Endothelial cell of umbilical vein (primary cell): ENCODE data around the gene TOP3B. TPM values are rescaled to one million over a fixed set of nuclear protein-coding genes. Genes with fewer than 3 reads are reported as not detected.

Experiments
- BruUV-seq: library from RNA; stranded (reverse); fragments of 400-500 nt; replicated peaks from 2 replicates; lab custom pipeline; 2021; lab: Mats Ljungman, UMichigan
- CTCF ChIA-PET: fragments of 300-600, 350-600 bp; sonication (Branson Sonifier 250); formaldehyde crosslinking; loops from one replicate; lab custom pipeline; 2021; ENCODE audit warnings: antibody characterized with exemption, inconsistent platforms; lab: Charles Lee
- POLR2A ChIA-PET: fragments of 300-600, 350-600 bp; sonication (Branson Sonifier 250); formaldehyde crosslinking; loops from one replicate; lab custom pipeline; 2021; ENCODE audit warnings: antibody characterized with exemption, inconsistent platforms; lab: Charles Lee
- DNase-seq: peaks from one replicate; pipeline ENCODE4 v3.0.0-alpha.2; 2011; ENCODE audit warnings: low read depth, low spot score
- FAIRE-seq: peaks from 2 replicates; lab custom pipeline; 2011; peaks lifted over from hg19 to GRCh38; lab: Jason Lieb, UNC
- H2AFZ ChIP-seq: 2 replicates; pipeline ENCODE4 v1.6.0; 2012; ENCODE audit warnings: low read depth, low read length, control low read depth, inconsistent platforms
- H3K27ac ChIP-seq: 2 replicates; pipeline ENCODE4 v1.5.1; 2011; ENCODE audit warnings: low read depth, mild to moderate bottlenecking, control low read depth, low read length, moderate library complexity; ENCODE audit not compliant: insufficient read depth
- H3K27me3 ChIP-seq, 2 experiments: 2 replicates each; pipeline versions ENCODE4 v1.6.0 to v1.6.1; 2011; ENCODE audit warnings: low read length in 2 of 2, mixed read lengths in 1 of 2; ENCODE audit not compliant: control insufficient read depth in 2 of 2, insufficient read depth in 2 of 2
- H3K36me3 ChIP-seq, 2 experiments: 2 replicates in 1 of 2; 3 replicates in 1 of 2; pipeline ENCODE4 v1.5.1; 2011; ENCODE audit warnings: low read length in 2 of 2, mild to moderate bottlenecking in 1 of 2, moderate library complexity in 1 of 2; ENCODE audit not compliant: control insufficient read depth in 2 of 2, insufficient read depth in 2 of 2; ENCODE audit errors: extremely low read depth in 1 of 2
- H3K4me1 ChIP-seq: 3 replicates; pipeline ENCODE4 v1.5.1; 2011; ENCODE audit warnings: mild to moderate bottlenecking, low read length; ENCODE audit not compliant: control insufficient read depth, insufficient read depth; ENCODE audit errors: extremely low read depth
- H3K4me2 ChIP-seq: 2 replicates; pipeline ENCODE4 v1.6.1; 2011; ENCODE audit warnings: low read length, control low read depth, mixed read lengths; ENCODE audit not compliant: insufficient read depth
- H3K4me3 ChIP-seq, 3 experiments: fragments of 200-600 bp in 1 of 3; sonication (generic), shearing (Covaris generic) in 1 of 3; replicated peaks in 1 of 3; 2 replicates each; pipeline ENCODE4 v1.5.1; 2011 to 2016; ENCODE audit warnings: control low read depth in 3 of 3, low read length in 3 of 3, mild to moderate bottlenecking in 2 of 3, inconsistent platforms in 1 of 3, low read depth in 1 of 3, moderate library complexity in 1 of 3; ENCODE audit not compliant: insufficient read depth in 1 of 3
- H3K79me2 ChIP-seq: 2 replicates; pipeline ENCODE4 v1.6.0; 2012; ENCODE audit warnings: low read length, inconsistent platforms; ENCODE audit not compliant: control insufficient read depth, insufficient read depth
- H3K9ac ChIP-seq: replicated peaks from 2 replicates; pipeline ENCODE3; 2011; ENCODE audit warnings: low read length, control low read depth; ENCODE audit not compliant: insufficient read depth; ENCODE audit errors: extremely low read depth
- H3K9me1 ChIP-seq: replicated peaks from 3 replicates; pipeline ENCODE4 v1.6.0; 2011; ENCODE audit warnings: mild to moderate bottlenecking, low read length; ENCODE audit not compliant: control insufficient read depth, insufficient read depth; ENCODE audit errors: extremely low read depth
- H3K9me3 ChIP-seq: replicated peaks from 2 replicates; pipeline ENCODE4 v1.5.1; 2012; ENCODE audit warnings: low read length, inconsistent platforms; ENCODE audit not compliant: control insufficient read depth, insufficient read depth
- H4K20me1 ChIP-seq: replicated peaks from 2 replicates; pipeline ENCODE3; 2011; ENCODE audit warnings: mild to moderate bottlenecking, low read length; ENCODE audit not compliant: control insufficient read depth, insufficient read depth; ENCODE audit errors: extremely low read depth
- EZH2 ChIP-seq: IDR thresholded peaks from 2 replicates; pipeline ENCODE4 v1.6.1; 2012; ENCODE audit warnings: borderline replicate concordance, low read depth, mild to moderate bottlenecking, moderate library complexity, low read length, inconsistent platforms; ENCODE audit not compliant: severe bottlenecking
- FOS ChIP-seq: IDR thresholded peaks from 2 replicates; pipeline ENCODE4 v1.6.1; 2011; ENCODE audit warnings: mild to moderate bottlenecking, low read length, moderate library complexity, borderline replicate concordance; ENCODE audit not compliant: insufficient read depth
- GATA2 ChIP-seq: IDR thresholded peaks from 2 replicates; pipeline ENCODE4 v1.7.0; 2011; ENCODE audit warnings: low read depth, mild to moderate bottlenecking, moderate library complexity, mixed read lengths, low read length; ENCODE audit not compliant: insufficient read length, insufficient read depth
- JUN ChIP-seq: IDR thresholded peaks from 2 replicates; pipeline ENCODE4 v1.6.1; 2011; ENCODE audit warnings: borderline replicate concordance, low read depth; ENCODE audit not compliant: insufficient read length, insufficient read depth
- MAX ChIP-seq: IDR thresholded peaks from 2 replicates; pipeline ENCODE4 v1.6.1; 2011; ENCODE audit not compliant: insufficient read depth, insufficient read length
- MYC ChIP-seq: IDR thresholded peaks from one replicate; pipeline ENCODE4 v1.6.1; 2011; ENCODE audit warnings: mild to moderate bottlenecking, low read depth, low read length
- POLR2A ChIP-seq: IDR thresholded peaks from 2 replicates; pipeline ENCODE4 v1.6.1; 2012; ENCODE audit warnings: low read depth, mild to moderate bottlenecking, control low read depth, low read length
- POLR2AphosphoS5 ChIP-seq: IDR thresholded peaks from 2 replicates; pipeline ENCODE4 v1.6.1; 2012; ENCODE audit warnings: low read depth, mild to moderate bottlenecking, control low read depth, low read length, moderate library complexity; ENCODE audit not compliant: insufficient read depth
- dilution Hi-C: fragments of 300-500 bp; cut with MboI; formaldehyde crosslinking; loops from one replicate; pipeline ENCODE4 v1.15.0; 2019; ENCODE audit warnings: low sequenced_read_pairs; ENCODE audit not compliant: extremely low pct_ligation_motif_present
- intact Hi-C: fragments of 100-400 bp; cut with micrococcal nuclease; formaldehyde crosslinking; loops from one replicate; pipeline ENCODE4 v1.10.0; 2022
- polyA plus RNA-seq, 4 experiments: library from polyadenylated mRNA; depleted of rRNA in 3 of 4; stranded (reverse) in 3 of 4; unstranded in 1 of 4; fragments of >200 nt; gene quantifications; 2 replicates each; pipeline versions ENCODE4 v1.2.1 to v1.2.3, GENCODE V29; 2011 to 2012; ENCODE audit warnings: missing spikeins in 1 of 4
- total RNA-seq: library from RNA; stranded (reverse); gene quantifications from 2 replicates; pipeline ENCODE4 v1.2.3, GENCODE V29; 2021
- TF ChIP-seq, protein P1 (sequence below), 2 donors: IDR thresholded peaks; 1 replicate in 1 of 2; 2 replicates in 1 of 2; pipeline ENCODE4 v1.5.1; 2011; ENCODE audit warnings: low read length in 2 of 2, mild to moderate bottlenecking in 2 of 2, moderate library complexity in 2 of 2, control low read depth in 1 of 2, inconsistent platforms in 1 of 2, low read depth in 1 of 2; ENCODE audit not compliant: insufficient read depth in 1 of 2; ENCODE audit errors: extremely low read depth in 1 of 2

Gene TOP3B
- total and polyA plus RNA-seq, 2 donors (not counting 3 experiments of a cell fraction or from before 2014, with no cell fraction given), result 25.2 to 56.5 TPM

GRCh38 chr22:22013559-22014284 is 31.1 kb upstream of the TOP3B start:
- no peaks in the 10 kb centered on the region for H3K4me1 ChIP-seq
- ChIA-PET POLR2A (no interaction called here), CTCF (no interaction called here)

More at GRCh38 chr22:22013559-22014284, 31.1 kb upstream of the TOP3B start:
- Histone ChIP-seq H3K27me3 (peaks cover 11 to 19% of the 10 kb centered on the region in 2 experiments), H3K9ac (no peak overlapping the region), H2AFZ (no peak overlapping the region), H3K27ac (no peak overlapping the region), H3K9me3 (no peaks in the 10 kb centered on the region), H3K9me1 (no peaks in the 10 kb centered on the region), H3K79me2 (no peaks in the 10 kb centered on the region), H3K36me3 (no peaks in the 10 kb centered on the region), H3K4me2 (no peak overlapping the region), H4K20me1 (no peaks in the 10 kb centered on the region), H3K4me3 (no peak overlapping the region)
- dilution Hi-C loops (no loop called here), intact Hi-C loops (no loop called here)
- no TSS peak for BruUV-seq
- FAIRE-seq (no peak), DNase-seq (no peak)
- TF ChIP-seq JUN, result no peak
- no peak for TF ChIP-seq EZH2
- TF ChIP-seq FOS, result no peak
- no peak for TF ChIP-seq MAX
- TF ChIP-seq GATA2, result no peak
- TF ChIP-seq POLR2A, result no peak
- TF ChIP-seq POLR2AphosphoS5, result no peak
- TF ChIP-seq, protein P1, sequence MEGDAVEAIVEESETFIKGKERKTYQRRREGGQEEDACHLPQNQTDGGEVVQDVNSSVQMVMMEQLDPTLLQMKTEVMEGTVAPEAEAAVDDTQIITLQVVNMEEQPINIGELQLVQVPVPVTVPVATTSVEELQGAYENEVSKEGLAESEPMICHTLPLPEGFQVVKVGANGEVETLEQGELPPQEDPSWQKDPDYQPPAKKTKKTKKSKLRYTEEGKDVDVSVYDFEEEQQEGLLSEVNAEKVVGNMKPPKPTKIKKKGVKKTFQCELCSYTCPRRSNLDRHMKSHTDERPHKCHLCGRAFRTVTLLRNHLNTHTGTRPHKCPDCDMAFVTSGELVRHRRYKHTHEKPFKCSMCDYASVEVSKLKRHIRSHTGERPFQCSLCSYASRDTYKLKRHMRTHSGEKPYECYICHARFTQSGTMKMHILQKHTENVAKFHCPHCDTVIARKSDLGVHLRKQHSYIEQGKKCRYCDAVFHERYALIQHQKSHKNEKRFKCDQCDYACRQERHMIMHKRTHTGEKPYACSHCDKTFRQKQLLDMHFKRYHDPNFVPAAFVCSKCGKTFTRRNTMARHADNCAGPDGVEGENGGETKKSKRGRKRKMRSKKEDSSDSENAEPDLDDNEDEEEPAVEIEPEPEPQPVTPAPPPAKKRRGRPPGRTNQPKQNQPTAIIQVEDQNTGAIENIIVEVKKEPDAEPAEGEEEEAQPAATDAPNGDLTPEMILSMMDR (IDR thresholded peaks at IDR 0.05; ENCODE audit: extremely low read depth in 1 of 2, insufficient read depth in 1 of 2, low read depth in 1 of 2, low read length in 2 of 2), result no peak
- TF ChIP-seq MYC, result no peak
